Stimulated activated CD4-positive, alpha-beta T cell treated with anti-CD3 and anti-CD28 coated beads, Interleukin-12 subunit alpha, Interleukin-12 subunit beta, amount 100 ng/mL, for 4 hours (primary cell): ENCODE measurements around the gene SIT1.

ENCODE experiments used
- DNase-seq: peaks from one replicate; pipeline ENCODE4 v3.0.0-alpha.2; 2020

SIT1 gene

GRCh38 chr9:35682051-35682450, 31.3 kb upstream of the SIT1 start:
- DNase-seq = no peak

GRCh38 chr9:35681341-35682002, 30.7 kb upstream of the SIT1 start:
- no peak for DNase-seq

GRCh38 chr9:35680331-35681105, 29.8 kb upstream of the SIT1 start:
- DNase-seq = no peak

GRCh38 chr9:35679766-35680330, 29.1 kb upstream of the SIT1 start:
- no peak for DNase-seq

- no peak for DNase-seq
These were observed 28.4 kb upstream of the SIT1 start for GRCh38 chr9:35679091-35679490.

- peak; percentile 28 for DNase-seq
These were observed 25.1 kb upstream of the SIT1 start for GRCh38 chr9:35675732-35676392.

GRCh38 chr9:35675204-35675603, 24.5 kb upstream of the SIT1 start:
- no peak for DNase-seq

GRCh38 chr9:35674025-35674361, 23.3 kb upstream of the SIT1 start:
- DNase-seq = no peak

- DNase-seq = no peak
These were observed 22.6 kb upstream of the SIT1 start, which contains the start of gene CA9 for GRCh38 chr9:35673132-35674024. Gene CA9 (plus strand): TSS chr9:35673928. CDS start chr9:35673960, 32 bp downstream.

- DNase-seq = no peak
These were observed 18.8 kb upstream of the SIT1 start for GRCh38 chr9:35669331-35670145.

- DNase-seq = no peak
These were observed 17.2 kb upstream of the SIT1 start for GRCh38 chr9:35667939-35668338.

- no peak for DNase-seq
These were observed 15.8 kb upstream of the SIT1 start for GRCh38 chr9:35666549-35666948.

- DNase-seq = no peak
These were observed 15.3 kb upstream of the SIT1 start for GRCh38 chr9:35666045-35666444.

GRCh38 chr9:35665471-35665818, 14.7 kb upstream of the SIT1 start:
- DNase-seq = no peak

- peak; percentile 60 for DNase-seq
These were observed 14.1 kb upstream of the SIT1 start, which contains the start of gene ARHGEF39 for GRCh38 chr9:35664531-35665470. Gene ARHGEF39 (minus strand): TSS chr9:35665195. CDS start chr9:35665169, 26 bp downstream.

- DNase-seq = no peak
These were observed 11.7 kb upstream of the SIT1 start for GRCh38 chr9:35662437-35662836.

GRCh38 chr9:35661756-35662350, 11.1 kb upstream of the SIT1 start:
- DNase-seq = no peak

GRCh38 chr9:35660966-35661415, 10.3 kb upstream of the SIT1 start:
- no peak for DNase-seq

- no peak for DNase-seq
These were observed 8.6 kb upstream of the SIT1 start for GRCh38 chr9:35659340-35659739.

- DNase-seq = no peak
These were observed 8.2 kb upstream of the SIT1 start for GRCh38 chr9:35658968-35659220.
